Pancreas (tissue), 10 donors: ENCODE data around the gene CLSTN2. TPM values are rescaled to one million over a fixed set of nuclear protein-coding genes. Genes with fewer than 3 reads are reported as not detected.
A peak's percentile ranks its signal among the peaks of the same experiment; 100 is the strongest.

Experiments used
- ATAC-seq, 4 donors: fragments of 200-7000 bp; cut with Tn5 transposase; one replicate each; pipeline versions ENCODE4 v1.8.0 to v1.9.1; 2020; ENCODE audit warnings: mild to moderate bottlenecking in 4 of 4, moderate library complexity in 4 of 4
- DNase-seq, 6 donors: peaks; one replicate each; pipeline ENCODE4 v3.0.0-alpha.2; 2020
- FAIRE-seq: peaks from 2 replicates; lab custom pipeline; 2012; peaks lifted over from hg19 to GRCh38; lab: Jason Lieb, UNC
- H3K27ac ChIP-seq, 4 donors: fragments of 200-600 bp; sonication (generic); 1 replicate in 3 of 4; 2 replicates in 1 of 4; pipeline versions ENCODE4 v1.5.0 to v1.8.0; 2020
- H3K27me3 ChIP-seq, 4 donors: fragments of 200-600 bp; one replicate each; pipeline ENCODE4 v1.8.0; 2021
- H3K36me3 ChIP-seq, 3 donors: fragments of 200-600 bp; sonication (generic) in 1 of 3; one replicate each; pipeline versions ENCODE4 v1.5.0 to v1.8.0; 2020 to 2021
- H3K4me1 ChIP-seq, 3 donors: fragments of 200-600 bp; one replicate each; pipeline ENCODE4 v1.8.0; 2021
- H3K4me3 ChIP-seq, 4 donors: fragments of 200-600 bp; sonication (generic) in 2 of 4; one replicate each; pipeline versions ENCODE4 v1.5.0 to v1.8.0; 2020 to 2021
- H3K9me3 ChIP-seq, 4 donors: fragments of 200-600 bp; one replicate each; pipeline ENCODE4 v1.8.0; 2021
- CTCF ChIP-seq, 4 donors: fragments of 200-600 bp; sonication (generic) in 3 of 4; IDR thresholded peaks; one replicate each; pipeline versions ENCODE4 v1.5.0 to v1.8.0; 2021; ENCODE audit warnings: antibody characterized with exemption in 4 of 4
- WGBS, 2 donors: extraction: QIAGEN DNeasy Blood & Tissue Kit; methylation state at CpG; one replicate each; pipeline ENCODE4 v1.1.7; 2013; 5-methylcytosine and 5-hydroxymethylcytosine counted together
- intact Hi-C, 3 donors: fragments of 100-400 bp; cut with DNase I; formaldehyde crosslinking; loops; one replicate each; pipeline versions ENCODE4 v1.11.1 to v1.14.2; 2022
- polyA plus RNA-seq, 2 donors: library from polyadenylated mRNA; stranded (reverse); fragments of 200-250 nt; gene quantifications; one replicate each; pipeline ENCODE4 v1.2.3, GENCODE V29; 2013
- total RNA-seq, 6 donors: library from RNA; stranded (reverse); fragmentation: NEBNext Ultra II Directional in 4 of 6; extraction: Animal tissue kit (Norgen Biotek cat#: 25700) in 4 of 6; gene quantifications; one replicate each; pipeline versions ENCODE4 v1.2.1 to v1.2.4, GENCODE V29; 2021 to 2023
- donor health status: healthy with polysubstance abuse.
- donor health status: DM: no; HTN: no; CAD: no; lungs with moderate emphysema.
- donor health status: DM: no; HTN: no; CAD: no.
- donor health status: control.
- donor health status: control.
- donor health status: Bipolar disorder and iron deficiency.
- donor health status: DM: yes; HTN: yes; CAD: no.
- donor health status: DM: no; HTN: no; CAD: no.
- donor health status: DM: no; HTN: no; CAD: no.
- donor health status: DM: yes; HTN: yes; CAD: no.

CLSTN2 gene
- total and polyA plus RNA-seq, 8 donors, result 0.65 to 9.3 (median 2.9) TPM

GRCh38 chr3:140178482-140178881, 243.5 kb downstream of the CLSTN2 start:
- H3K4me1 ChIP-seq, result no peaks in the 10 kb centered on the region
- WGBS, 2 donors, result 79 to 83% methylated on average over 5 of the region's 5 CpGs
- no peaks in the 10 kb centered on the region for H3K9me3 ChIP-seq
- TF ChIP-seq CTCF (IDR thresholded peaks at IDR 0.05), result no peak
- H3K27ac ChIP-seq, result no peak overlapping the region
- no peak for FAIRE-seq
- H3K4me3 ChIP-seq, result no peak overlapping the region
- no peaks in the 10 kb centered on the region for H3K27me3 ChIP-seq
- DNase-seq, result no peak
- no peaks in the 10 kb centered on the region for H3K36me3 ChIP-seq
- no peak for ATAC-seq
- intact Hi-C loops, result no loop called here

GRCh38 chr3:140180603-140181002, 245.6 kb downstream of the CLSTN2 start:
- H3K27me3 ChIP-seq, result no peaks in the 10 kb centered on the region
- no peak overlapping the region for H3K4me3 ChIP-seq
- no peak for TF ChIP-seq CTCF (IDR thresholded peaks at IDR 0.05)
- DNase-seq (no peak), ATAC-seq (no peak), FAIRE-seq (no peak)
- no peaks in the 10 kb centered on the region for H3K9me3 ChIP-seq
- H3K27ac ChIP-seq, result no peak overlapping the region
- H3K36me3 ChIP-seq, result no peaks in the 10 kb centered on the region
- peaks cover 0 to under 1% (median 0%) of the 10 kb centered on the region in 3 donors for H3K4me1 ChIP-seq
- intact Hi-C loops, result no loop called here
- WGBS, 2 donors, result 69 to 71% methylated on average over 1 of the region's 1 CpG

GRCh38 chr3:140185375-140185774, 250.4 kb downstream of the CLSTN2 start:
- no peak overlapping the region for H3K27ac ChIP-seq

GRCh38 chr3:140186421-140186920, 251.5 kb downstream of the CLSTN2 start:
- Histone ChIP-seq H3K4me3 (no peak overlapping the region), H3K27me3 (no peaks in the 10 kb centered on the region), H3K9me3 (no peaks in the 10 kb centered on the region), H3K4me1 (peaks cover 16 to 22% (median 19%) of the 10 kb centered on the region in 3 donors), H3K36me3 (no peaks in the 10 kb centered on the region), H3K27ac (peak overlapping the region in 2 of 4 donors; percentile 13)
- FAIRE-seq (peak; percentile 86), DNase-seq (peak in 3 of 6 donors; percentile 19 to 31 (median 27)), ATAC-seq (peak; percentile 74 to 85 (median 84))
- no peak for TF ChIP-seq CTCF (IDR thresholded peaks at IDR 0.05)
- intact Hi-C loops, result no loop called here

More at GRCh38 chr3:140185375-140185774, 250.4 kb downstream of the CLSTN2 start:
- Histone ChIP-seq H3K27me3 (no peaks in the 10 kb centered on the region), H3K36me3 (no peaks in the 10 kb centered on the region), H3K4me1 (peaks cover 16 to 22% (median 19%) of the 10 kb centered on the region in 3 donors), H3K9me3 (no peaks in the 10 kb centered on the region), H3K4me3 (no peak overlapping the region)
- intact Hi-C loops, result no loop called here
- no peak for DNase-seq
- no peak for TF ChIP-seq CTCF (IDR thresholded peaks at IDR 0.05)
- 79 to 80% methylated on average over 4 of the region's 4 CpGs for WGBS, 2 donors
- no peak for FAIRE-seq
- no peak for ATAC-seq

- H3K27ac ChIP-seq, result peak overlapping the region in 1 of 4 donors; percentile 13
- 96 to 100% methylated on average over 1 of the region's 1 CpG for WGBS, 2 donors
- ATAC-seq, result peak in 3 of 4 donors; percentile 11 to 39 (median 24)
- TF ChIP-seq CTCF (IDR thresholded peaks at IDR 0.05), result no peak
- H3K36me3 ChIP-seq, result no peaks in the 10 kb centered on the region
- no peak for FAIRE-seq
- intact Hi-C loops, result no loop called here
- H3K4me3 ChIP-seq, result no peak overlapping the region
- no peaks in the 10 kb centered on the region for H3K9me3 ChIP-seq
- no peak for DNase-seq
- H3K4me1 ChIP-seq, result peaks cover 16 to 22% (median 19%) of the 10 kb centered on the region in 3 donors
- H3K27me3 ChIP-seq, result no peaks in the 10 kb centered on the region
Measured at GRCh38 chr3:140187028-140187427, 252.0 kb downstream of the CLSTN2 start.
